IMR-90 (cell line): ENCODE results near the gene ZNF217. TPM values are rescaled to one million over a fixed set of nuclear protein-coding genes. Genes with fewer than 3 reads are reported as not detected.

Experiments
- ATAC-seq: fragments of 200-7000 bp; cut with Tn5 transposase; 2 replicates; pipeline ENCODE4 v1.9.1; 2020; ENCODE audit warnings: low read depth, mild to moderate bottlenecking, moderate library complexity
- BruUV-seq: library from RNA; stranded (reverse); fragments of 400-500 nt; replicated peaks from 2 replicates; lab custom pipeline; 2021; lab: Mats Ljungman, UMichigan
- CTCF ChIA-PET: fragments of 300-600 bp; formaldehyde crosslinking; extraction: SDS; loops from one replicate; lab custom pipeline; 2021; ENCODE audit warnings: antibody characterized with exemption; lab: Yijun Ruan, JAX
- POLR2A ChIA-PET: fragments of 300-600 bp; sonication (Branson Sonifier 250); formaldehyde crosslinking; loops from one replicate; lab custom pipeline; 2022; ENCODE audit warnings: antibody characterized with exemption; ENCODE audit not compliant: unreplicated experiment; lab: Charles Lee
- DNase-seq: peaks from one replicate; pipeline ENCODE4 v3.0.0; 2013
- H2AFZ ChIP-seq: replicated peaks from 2 replicates; pipeline ENCODE3; 2013; ENCODE audit warnings: low read length, mild to moderate bottlenecking; ENCODE audit not compliant: poor library complexity
- H2AK5ac ChIP-seq: 2 replicates; pipeline ENCODE4 v1.6.1; 2013; ENCODE audit warnings: low read depth, low read length, inconsistent platforms
- H2AK9ac ChIP-seq: replicated peaks from 2 replicates; pipeline ENCODE3; 2013; ENCODE audit warnings: mild to moderate bottlenecking, low read depth, low read length, moderate library complexity; ENCODE audit not compliant: poor library complexity
- H2BK120ac ChIP-seq: 2 replicates; pipeline ENCODE4 v1.6.1; 2013; ENCODE audit warnings: low read depth, low read length, inconsistent platforms
- H2BK15ac ChIP-seq: 3 replicates; pipeline ENCODE4 v1.6.1; 2013; ENCODE audit warnings: low read depth, low read length, inconsistent platforms
- H2BK20ac ChIP-seq: 2 replicates; pipeline ENCODE4 v1.6.1; 2013; ENCODE audit warnings: low read depth, mild to moderate bottlenecking, inconsistent platforms, low read length, moderate library complexity
- H2BK5ac ChIP-seq: 2 replicates; pipeline ENCODE4 v1.6.1; 2013; ENCODE audit warnings: mild to moderate bottlenecking, low read depth, low read length, inconsistent platforms; ENCODE audit not compliant: poor library complexity, severe bottlenecking
- H3K14ac ChIP-seq: replicated peaks from 2 replicates; pipeline ENCODE4 v1.6.1; 2013; ENCODE audit warnings: low read depth, low read length, inconsistent platforms
- H3K18ac ChIP-seq: 2 replicates; pipeline ENCODE4 v1.6.1; 2013; ENCODE audit warnings: low read depth, low read length, control low read depth
- H3K23ac ChIP-seq: 2 replicates; pipeline ENCODE4 v1.6.1; 2013; ENCODE audit warnings: low read depth, low read length, inconsistent platforms
- H3K27ac ChIP-seq: 2 replicates; pipeline ENCODE4 v1.5.1; 2013; ENCODE audit warnings: mild to moderate bottlenecking, control low read depth, low read length; ENCODE audit not compliant: insufficient read depth
- H3K27me3 ChIP-seq: 2 replicates; pipeline ENCODE4 v1.6.1; 2013; ENCODE audit warnings: low read length; ENCODE audit not compliant: control insufficient read depth, insufficient read depth
- H3K36me3 ChIP-seq: 2 replicates; pipeline ENCODE4 v1.6.1; 2013; ENCODE audit warnings: low read length, mixed read lengths; ENCODE audit not compliant: control insufficient read depth, insufficient read depth
- H3K4ac ChIP-seq: 2 replicates; pipeline ENCODE4 v1.6.1; 2013; ENCODE audit warnings: low read depth, low read length, inconsistent platforms
- H3K4me1 ChIP-seq: 2 replicates; pipeline ENCODE4 v1.6.1; 2013; ENCODE audit warnings: low read length, mixed read lengths; ENCODE audit not compliant: control insufficient read depth, insufficient read depth
- H3K4me2 ChIP-seq: 2 replicates; pipeline ENCODE4 v1.6.1; 2013; ENCODE audit warnings: low read depth, mild to moderate bottlenecking, control low read depth, low read length, moderate library complexity
- H3K4me3 ChIP-seq: 2 replicates; pipeline ENCODE4 v1.5.1; 2013; ENCODE audit warnings: low read depth, mild to moderate bottlenecking, control low read depth, low read length, moderate library complexity; ENCODE audit not compliant: insufficient read depth
- H3K56ac ChIP-seq: 2 replicates; pipeline ENCODE4 v1.6.1; 2013; ENCODE audit warnings: low read length, inconsistent platforms; ENCODE audit not compliant: insufficient read depth; ENCODE audit errors: extremely low read depth
- H3K79me1 ChIP-seq, 2 experiments: 2 replicates each; pipeline ENCODE4 v1.6.1; 2013; ENCODE audit warnings: low read length in 2 of 2, inconsistent platforms in 1 of 2, low read depth in 1 of 2
- H3K9ac ChIP-seq: 2 replicates; pipeline ENCODE4 v1.6.1; 2013; ENCODE audit warnings: low read depth, low read length, control low read depth
- H3K9me1 ChIP-seq: 2 replicates; pipeline ENCODE4 v1.6.1; 2013; ENCODE audit warnings: low read length, inconsistent platforms; ENCODE audit not compliant: insufficient read depth
- H3K9me3 ChIP-seq: 2 replicates; pipeline ENCODE4 v1.6.1; 2013; ENCODE audit warnings: low read length; ENCODE audit not compliant: control insufficient read depth, insufficient read depth
- H4K20me1 ChIP-seq: 2 replicates; pipeline ENCODE4 v1.6.1; 2013; ENCODE audit warnings: low read length, inconsistent platforms; ENCODE audit not compliant: insufficient read depth
- H4K5ac ChIP-seq: 2 replicates; pipeline ENCODE4 v1.6.1; 2013; ENCODE audit warnings: mild to moderate bottlenecking, low read depth, low read length, control low read depth
- H4K8ac ChIP-seq, 2 experiments: 2 replicates each; pipeline ENCODE4 v1.6.1; 2013; ENCODE audit warnings: low read depth in 2 of 2, low read length in 2 of 2, control low read depth in 1 of 2, inconsistent platforms in 1 of 2
- H4K91ac ChIP-seq: 2 replicates; pipeline ENCODE4 v1.6.1; 2013; ENCODE audit warnings: low read depth, low read length, inconsistent platforms; ENCODE audit not compliant: insufficient read depth
- BHLHE40 ChIP-seq: fragments of 150-350 bp; IDR thresholded peaks from 2 replicates; pipeline ENCODE4 v1.6.1; 2016; ENCODE audit warnings: mild to moderate bottlenecking, low read depth, low read length
- CHD1 ChIP-seq: IDR thresholded peaks from 2 replicates; pipeline ENCODE4 v1.6.1; 2012; ENCODE audit warnings: low read depth, low read length, improper control_type of control experiment
- ELK1 ChIP-seq: fragments of 150-350 bp; IDR thresholded peaks from 2 replicates; pipeline ENCODE4 v1.6.1; 2016; ENCODE audit warnings: low read depth, mild to moderate bottlenecking, low read length, moderate library complexity, borderline replicate concordance
- FOS ChIP-seq: fragments of 150-350 bp; IDR thresholded peaks from 2 replicates; pipeline ENCODE4 v1.6.1; 2016; ENCODE audit warnings: low read depth, low read length
- MAZ ChIP-seq: IDR thresholded peaks from 2 replicates; pipeline ENCODE4 v1.6.1; 2012; ENCODE audit warnings: low read depth, mild to moderate bottlenecking, low read length, improper control_type of control experiment, moderate library complexity, borderline replicate concordance
- NFE2L2 ChIP-seq: fragments of 150-350 bp; IDR thresholded peaks from 2 replicates; pipeline ENCODE4 v1.6.1; 2016; ENCODE audit warnings: low read depth, mild to moderate bottlenecking, low read length
- RAD21 ChIP-seq: IDR thresholded peaks from 2 replicates; pipeline ENCODE4 v1.6.1; 2012; ENCODE audit warnings: low read length, improper control_type of control experiment
- RCOR1 ChIP-seq: IDR thresholded peaks from 2 replicates; pipeline ENCODE4 v1.6.1; 2012; ENCODE audit warnings: mild to moderate bottlenecking, low read length, improper control_type of control experiment; ENCODE audit not compliant: insufficient replicate concordance
- RFX5 ChIP-seq: IDR thresholded peaks from 2 replicates; pipeline ENCODE4 v1.8.0; 2012; ENCODE audit warnings: low read depth, mild to moderate bottlenecking, low read length, moderate library complexity
- USF2 ChIP-seq: fragments of 150-350 bp; IDR thresholded peaks from 2 replicates; pipeline ENCODE4 v1.6.1; 2017; ENCODE audit warnings: mild to moderate bottlenecking, antibody characterized with exemption, low read length, low read depth
- WGBS, 2 experiments: methylation state at CpG; one replicate each; pipeline versions ENCODE4 v1.1.5 to v1.1.7; 2013; ENCODE audit warnings: missing lambda C conversion rate in 2 of 2; ENCODE audit not compliant: insufficient read length in 1 of 2; ENCODE audit errors: extremely low coverage in 2 of 2; 5-methylcytosine and 5-hydroxymethylcytosine counted together
- dilution Hi-C: fragments of 300-500 bp; cut with HindIII; formaldehyde crosslinking; loops from one replicate; pipeline ENCODE4 v1.14.3; 2018; ENCODE audit warnings: low sequenced_read_pairs; ENCODE audit not compliant: unreplicated experiment
- in situ Hi-C: fragments of 300-500 bp; cut with MboI; formaldehyde crosslinking; loops from 3 replicates; pipeline ENCODE4 v1.14.3; 2019; ENCODE audit warnings: low sequenced_read_pairs, inconsistent platforms, mixed read lengths
- intact Hi-C: fragments of 100-400 bp; cut with micrococcal nuclease; formaldehyde crosslinking; loops from 2 replicates; pipeline ENCODE4 v1.10.0; 2022
- polyA plus RNA-seq, 3 experiments: library from polyadenylated mRNA; depleted of rRNA; stranded (reverse); fragments of >200 nt; gene quantifications; 2 replicates each; pipeline ENCODE4 v1.2.3, GENCODE V29; 2012; ENCODE audit warnings: low replicate concordance in 1 of 3
- total RNA-seq: library from RNA; depleted of rRNA; stranded (reverse); fragments of >200 nt; gene quantifications from 2 replicates; pipeline ENCODE4 v1.2.3, GENCODE V29; 2012

Gene ZNF217
- total and polyA plus RNA-seq, 2 of the 4 experiments (the other 2 are of a cell fraction): 9.1 to 27.8 TPM

- in situ Hi-C loops (no loop called here), dilution Hi-C loops (no loop called here), intact Hi-C loops (no loop called here)
- ChIA-PET POLR2A (no interaction called here), CTCF (interaction anchor here (0.5 kb wide), 2 partner anchors 301 to 533 kb away, joined by 3 to 4 read pairs; no protein-coding TSS in a partner anchor)
- Histone ChIP-seq H3K4me1 (no peaks in the 10 kb centered on the region), H2AK5ac (no peak overlapping the region), H2BK5ac (no peak overlapping the region), H3K79me1 (no peaks in the 10 kb centered on the region), H3K27me3 (no peaks in the 10 kb centered on the region), H3K36me3 (no peaks in the 10 kb centered on the region), H4K91ac (no peak overlapping the region), H3K4me3 (no peak overlapping the region), H3K14ac (no peak overlapping the region), H4K5ac (no peak overlapping the region), H3K23ac (no peak overlapping the region), H2BK15ac (no peak overlapping the region), H3K27ac (no peak overlapping the region), H3K9me3 (no peaks in the 10 kb centered on the region), H2AFZ (no peak overlapping the region), H2AK9ac (no peak overlapping the region), H2BK120ac (no peak overlapping the region), H3K4ac (no peak overlapping the region), H3K4me2 (no peak overlapping the region), H3K18ac (no peak overlapping the region), H4K8ac (no peak overlapping the region), H3K9ac (no peak overlapping the region), H2BK20ac (no peak overlapping the region), H3K56ac (no peak overlapping the region), H3K9me1 (no peaks in the 10 kb centered on the region), H4K20me1 (no peaks in the 10 kb centered on the region)
- 40% methylated on average over 1 of the region's 8 CpGs; no CpG with 5 or more reads in 1 of the 2 experiments for WGBS, 2 experiments
- no TSS peak for BruUV-seq
- no peak for ATAC-seq
- TF ChIP-seq NFE2L2 (no peak), RCOR1 (no peak), USF2 (no peak), RAD21 (no peak), RFX5 (no peak), BHLHE40 (no peak), CHD1 (no peak), MAZ (no peak), FOS (no peak), ELK1 (no peak)
- DNase-seq: no peak
Measured at GRCh38 chr20:53527196-53527595, 66.4 kb downstream of the ZNF217 start.
